B cell (primary cell): ENCODE measurements around the gene GFAP. TPM values are rescaled to one million over a fixed set of nuclear protein-coding genes. Genes with fewer than 3 reads are reported as not detected.

ENCODE experiments used
- ATAC-seq: fragments of 200-7000 bp; cut with Tn5 transposase; one replicate; pipeline ENCODE4 v1.10.0; 2021; ENCODE audit warnings: low read depth, mild to moderate bottlenecking, moderate number of reproducible peaks, moderate library complexity
- CTCF ChIA-PET: fragments of 350-600 bp; sonication (Branson Sonifier 250); formaldehyde crosslinking; loops from one replicate; lab custom pipeline; 2021; ENCODE audit warnings: antibody characterized with exemption, inconsistent platforms; lab: Charles Lee
- POLR2A ChIA-PET: fragments of 350-600 bp; sonication (Branson Sonifier 250); formaldehyde crosslinking; loops from one replicate; lab custom pipeline; 2021; ENCODE audit warnings: antibody characterized with exemption; lab: Charles Lee
- DNase-seq: peaks from one replicate; pipeline ENCODE4 v3.0.0; 2013
- H2AFZ ChIP-seq: 2 replicates; pipeline ENCODE4 v1.6.1; 2012; ENCODE audit warnings: mild to moderate bottlenecking, low read depth, low read length; ENCODE audit not compliant: insufficient read depth, poor library complexity, severe bottlenecking
- H3K27ac ChIP-seq, 2 donors: 1 replicate in 1 of 2; 2 replicates in 1 of 2; pipeline ENCODE4 v1.5.1; 2012 to 2013; ENCODE audit warnings: low read length in 2 of 2, mild to moderate bottlenecking in 2 of 2, moderate library complexity in 1 of 2
- H3K27me3 ChIP-seq, 4 experiments: fragments of 200-600 bp in 1 of 4; sonication (generic) in 1 of 4; replicated peaks in 1 of 4; 1 replicate in 2 of 4; 2 replicates in 2 of 4; pipeline versions ENCODE4 v1.6.1 to v1.7.0; 2013 to 2016; ENCODE audit warnings: low read length in 3 of 4, mild to moderate bottlenecking in 2 of 4, mixed read lengths in 1 of 4, moderate library complexity in 1 of 4; ENCODE audit not compliant: insufficient read depth in 4 of 4, control insufficient read depth in 3 of 4; ENCODE audit errors: control extremely low read depth in 1 of 4
- H3K36me3 ChIP-seq, 2 experiments: replicated peaks in 1 of 2; 1 replicate in 1 of 2; 2 replicates in 1 of 2; pipeline versions ENCODE4 v1.6.1 to v1.7.1; 2013; ENCODE audit warnings: low read length in 1 of 2; ENCODE audit not compliant: insufficient read depth in 2 of 2, control insufficient read depth in 1 of 2; ENCODE audit errors: control extremely low read depth in 1 of 2, extremely low read depth in 1 of 2
- H3K4me1 ChIP-seq, 2 donors: fragments of 200-600 bp in 1 of 2; sonication (generic) in 1 of 2; 1 replicate in 1 of 2; 2 replicates in 1 of 2; pipeline versions ENCODE4 v1.5.1 to v1.6.1; 2013 to 2017; ENCODE audit warnings: low read length in 2 of 2; ENCODE audit not compliant: control insufficient read depth in 2 of 2, insufficient read depth in 2 of 2
- H3K4me2 ChIP-seq: replicated peaks from 2 replicates; pipeline ENCODE3; 2012; ENCODE audit warnings: mild to moderate bottlenecking, low read depth, low read length; ENCODE audit not compliant: poor library complexity, severe bottlenecking
- H3K4me3 ChIP-seq, 5 experiments: fragments of 200-600 bp in 1 of 5; sonication (generic) in 1 of 5; 1 replicate in 3 of 5; 2 replicates in 2 of 5; pipeline versions ENCODE4 v1.5.1 to v1.7.0; 2011 to 2016; ENCODE audit warnings: low read length in 4 of 5, mild to moderate bottlenecking in 4 of 5, low read depth in 2 of 5, control low read depth in 1 of 5, moderate library complexity in 1 of 5; ENCODE audit not compliant: insufficient read depth in 1 of 5; ENCODE audit errors: control extremely low read depth in 1 of 5, extremely low read depth in 1 of 5
- H3K79me2 ChIP-seq: fragments of 200-600 bp; sonication (generic); one replicate; pipeline ENCODE4 v1.6.0; 2016; ENCODE audit warnings: low read length; ENCODE audit not compliant: control insufficient read depth, insufficient read depth
- H3K9ac ChIP-seq: fragments of 200-600 bp; sonication (generic); 2 replicates; pipeline ENCODE4 v1.6.1; 2017; ENCODE audit warnings: mild to moderate bottlenecking, low read length, moderate library complexity
- H3K9me3 ChIP-seq, 3 donors: one replicate each; pipeline versions ENCODE4 v1.6.1 to v1.7.1; 2013; ENCODE audit warnings: low read length in 2 of 3; ENCODE audit not compliant: control insufficient read depth in 2 of 3, insufficient read depth in 1 of 3; ENCODE audit errors: control extremely low read depth in 1 of 3
- H4K20me1 ChIP-seq: 2 replicates; pipeline ENCODE4 v1.6.0; 2012; ENCODE audit warnings: mild to moderate bottlenecking, low read length; ENCODE audit not compliant: insufficient read depth, control insufficient read depth, poor library complexity, severe bottlenecking
- H3K27ac Mint-ChIP-seq: one replicate; pipeline ENCODE4 v1.8.0; 2021; ENCODE audit warnings: mixed read lengths
- H3K27me3 Mint-ChIP-seq: one replicate; pipeline ENCODE4 v1.8.0; 2021; ENCODE audit warnings: mixed read lengths
- H3K4me1 Mint-ChIP-seq: one replicate; pipeline ENCODE4 v1.8.0; 2021; ENCODE audit warnings: mixed read lengths
- H3K4me3 Mint-ChIP-seq: one replicate; pipeline ENCODE4 v1.8.0; 2021; ENCODE audit warnings: mixed read lengths
- H3K9me3 Mint-ChIP-seq: one replicate; pipeline ENCODE4 v1.8.0; 2022; ENCODE audit warnings: mixed read lengths; ENCODE audit not compliant: insufficient read depth
- EZH2 ChIP-seq: IDR thresholded peaks from 2 replicates; pipeline ENCODE4 v1.6.1; 2012; ENCODE audit warnings: borderline replicate concordance, low read depth, mild to moderate bottlenecking, moderate library complexity, low read length; ENCODE audit not compliant: insufficient read depth, poor library complexity, severe bottlenecking
- WGBS: methylation state at CpG from one replicate; pipeline ENCODE4 v1.1.5; 2013; ENCODE audit warnings: missing lambda C conversion rate; ENCODE audit not compliant: insufficient coverage; 5-methylcytosine and 5-hydroxymethylcytosine counted together
- intact Hi-C: fragments of 100-400 bp; cut with micrococcal nuclease; formaldehyde crosslinking; loops from one replicate; pipeline ENCODE4 v1.10.0; 2022
- polyA plus RNA-seq: library from polyadenylated mRNA; depleted of rRNA; stranded (reverse); fragments of >200 nt; gene quantifications from 2 replicates; pipeline ENCODE4 v1.2.3, GENCODE V29; 2012
- total RNA-seq, 2 donors: library from RNA; stranded (reverse); fragments of 120-200 nt in 1 of 2; gene quantifications; 1 replicate in 1 of 2; 2 replicates in 1 of 2; pipeline versions ENCODE4 v1.2.3 to v1.2.4, GENCODE V29; 2013 to 2022
- TF ChIP-seq, protein P1 (sequence below): fragments of 200-600 bp; IDR thresholded peaks from one replicate; pipeline ENCODE4 v1.8.0; 2022; ENCODE audit warnings: antibody characterized with exemption, mild to moderate bottlenecking

GFAP gene
- total and polyA plus RNA-seq, 2 donors (not counting 1 experiment from before 2014, with no cell fraction given): not detected

GRCh38 chr17:44956998-44957981 is 42.0 kb upstream of the GFAP start:
- ATAC-seq: no peak

More at GRCh38 chr17:44956998-44957981, 42.0 kb upstream of the GFAP start:
- ChIA-PET POLR2A (interaction anchor here (0.6 kb wide), 1 partner anchor 90 kb away, joined by 7 read pairs; no protein-coding TSS in a partner anchor), CTCF (no interaction called here)
- no peak overlapping the region for H3K27ac Mint-ChIP-seq
- no peaks in the 10 kb centered on the region for H3K79me2 ChIP-seq
- WGBS: 97% methylated on average over 6 of the region's 8 CpGs
- H3K4me1 Mint-ChIP-seq: peaks cover 5% of the 10 kb centered on the region
- TF ChIP-seq, protein P1, sequence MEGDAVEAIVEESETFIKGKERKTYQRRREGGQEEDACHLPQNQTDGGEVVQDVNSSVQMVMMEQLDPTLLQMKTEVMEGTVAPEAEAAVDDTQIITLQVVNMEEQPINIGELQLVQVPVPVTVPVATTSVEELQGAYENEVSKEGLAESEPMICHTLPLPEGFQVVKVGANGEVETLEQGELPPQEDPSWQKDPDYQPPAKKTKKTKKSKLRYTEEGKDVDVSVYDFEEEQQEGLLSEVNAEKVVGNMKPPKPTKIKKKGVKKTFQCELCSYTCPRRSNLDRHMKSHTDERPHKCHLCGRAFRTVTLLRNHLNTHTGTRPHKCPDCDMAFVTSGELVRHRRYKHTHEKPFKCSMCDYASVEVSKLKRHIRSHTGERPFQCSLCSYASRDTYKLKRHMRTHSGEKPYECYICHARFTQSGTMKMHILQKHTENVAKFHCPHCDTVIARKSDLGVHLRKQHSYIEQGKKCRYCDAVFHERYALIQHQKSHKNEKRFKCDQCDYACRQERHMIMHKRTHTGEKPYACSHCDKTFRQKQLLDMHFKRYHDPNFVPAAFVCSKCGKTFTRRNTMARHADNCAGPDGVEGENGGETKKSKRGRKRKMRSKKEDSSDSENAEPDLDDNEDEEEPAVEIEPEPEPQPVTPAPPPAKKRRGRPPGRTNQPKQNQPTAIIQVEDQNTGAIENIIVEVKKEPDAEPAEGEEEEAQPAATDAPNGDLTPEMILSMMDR: no peak
- no peak for TF ChIP-seq EZH2
- H3K4me1 ChIP-seq: peaks cover 9 to 15% of the 10 kb centered on the region in 2 donors
- H3K27ac ChIP-seq: no peak overlapping the region
- H3K4me3 ChIP-seq: no peak overlapping the region
- H2AFZ ChIP-seq: no peak overlapping the region
- H3K27me3 Mint-ChIP-seq: peaks cover 35% of the 10 kb centered on the region
- no peaks in the 10 kb centered on the region for H3K9me3 Mint-ChIP-seq
- intact Hi-C loops: no loop called here
- no peak overlapping the region for H3K4me2 ChIP-seq
- H3K9me3 ChIP-seq: peaks cover 0 to 4% (median 0%) of the 10 kb centered on the region in 3 donors
- peaks cover 0 to 49% (median 15%) of the 10 kb centered on the region in 4 experiments for H3K27me3 ChIP-seq
- no peak overlapping the region for H3K9ac ChIP-seq
- H4K20me1 ChIP-seq: no peaks in the 10 kb centered on the region
- no peak overlapping the region for H3K4me3 Mint-ChIP-seq
- no peak for DNase-seq
- H3K36me3 ChIP-seq: no peaks in the 10 kb centered on the region
